Measurements from ENCODE around the gene SMIM8. TPM values are rescaled to one million over a fixed set of nuclear protein-coding genes. Genes with fewer than 3 reads are reported as not detected.

Gene SMIM8
- total and polyA plus RNA-seq, 2 experiments from 2014 or later = 11.4 to 23.5 TPM

DNA sequence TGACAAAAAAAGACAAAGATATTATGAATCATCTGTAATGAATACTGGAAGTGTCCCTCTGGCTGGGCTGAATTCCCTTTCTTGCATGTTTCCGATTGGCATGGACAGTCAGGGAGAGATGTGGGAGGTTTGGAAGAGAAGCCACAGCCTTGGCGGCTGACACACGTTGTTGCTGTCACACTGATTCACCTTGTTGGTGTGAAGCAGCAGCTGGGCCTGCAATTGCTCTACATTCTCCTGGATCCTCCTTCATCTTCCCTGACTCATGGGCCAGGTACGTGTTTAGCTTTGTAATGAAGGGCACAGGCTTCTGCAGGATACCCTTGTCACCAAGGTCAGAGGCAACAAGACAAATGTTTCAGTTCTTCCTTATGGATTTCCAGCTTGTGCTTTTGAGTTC, 13.4 kb upstream of the SMIM8 start (continued):
- TF ChIP-seq, protein P1, sequence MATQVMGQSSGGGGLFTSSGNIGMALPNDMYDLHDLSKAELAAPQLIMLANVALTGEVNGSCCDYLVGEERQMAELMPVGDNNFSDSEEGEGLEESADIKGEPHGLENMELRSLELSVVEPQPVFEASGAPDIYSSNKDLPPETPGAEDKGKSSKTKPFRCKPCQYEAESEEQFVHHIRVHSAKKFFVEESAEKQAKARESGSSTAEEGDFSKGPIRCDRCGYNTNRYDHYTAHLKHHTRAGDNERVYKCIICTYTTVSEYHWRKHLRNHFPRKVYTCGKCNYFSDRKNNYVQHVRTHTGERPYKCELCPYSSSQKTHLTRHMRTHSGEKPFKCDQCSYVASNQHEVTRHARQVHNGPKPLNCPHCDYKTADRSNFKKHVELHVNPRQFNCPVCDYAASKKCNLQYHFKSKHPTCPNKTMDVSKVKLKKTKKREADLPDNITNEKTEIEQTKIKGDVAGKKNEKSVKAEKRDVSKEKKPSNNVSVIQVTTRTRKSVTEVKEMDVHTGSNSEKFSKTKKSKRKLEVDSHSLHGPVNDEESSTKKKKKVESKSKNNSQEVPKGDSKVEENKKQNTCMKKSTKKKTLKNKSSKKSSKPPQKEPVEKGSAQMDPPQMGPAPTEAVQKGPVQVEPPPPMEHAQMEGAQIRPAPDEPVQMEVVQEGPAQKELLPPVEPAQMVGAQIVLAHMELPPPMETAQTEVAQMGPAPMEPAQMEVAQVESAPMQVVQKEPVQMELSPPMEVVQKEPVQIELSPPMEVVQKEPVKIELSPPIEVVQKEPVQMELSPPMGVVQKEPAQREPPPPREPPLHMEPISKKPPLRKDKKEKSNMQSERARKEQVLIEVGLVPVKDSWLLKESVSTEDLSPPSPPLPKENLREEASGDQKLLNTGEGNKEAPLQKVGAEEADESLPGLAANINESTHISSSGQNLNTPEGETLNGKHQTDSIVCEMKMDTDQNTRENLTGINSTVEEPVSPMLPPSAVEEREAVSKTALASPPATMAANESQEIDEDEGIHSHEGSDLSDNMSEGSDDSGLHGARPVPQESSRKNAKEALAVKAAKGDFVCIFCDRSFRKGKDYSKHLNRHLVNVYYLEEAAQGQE (IDR thresholded peaks at IDR 0.05; ENCODE audit: unreplicated experiment) = no peak
- no peak for TF ChIP-seq JUNB (IDR thresholded peaks at IDR 0.05; ENCODE audit: unreplicated experiment)

- Histone ChIP-seq H3K27me3 (ENCODE audit: insufficient read depth) (no peaks in the 10 kb centered on the region), H3K36me3 (ENCODE audit: insufficient read depth) (no peaks in the 10 kb centered on the region), H3K4me2 (no peak overlapping the region), H3K9me2 (ENCODE audit: insufficient read depth) (no peaks in the 10 kb centered on the region), H3K27ac (ENCODE audit: low read depth) (no peak overlapping the region), H2AFZ (no peak overlapping the region), H3K79me2 (replicated peaks; ENCODE audit: insufficient read depth) (no peaks in the 10 kb centered on the region), H4K20me1 (replicated peaks; ENCODE audit: insufficient read depth) (no peaks in the 10 kb centered on the region), H3K4me1 (ENCODE audit: insufficient read depth) (no peaks in the 10 kb centered on the region), H3F3A (replicated peaks; ENCODE audit: low read depth) (no peaks in the 10 kb centered on the region), H3K4me3 (no peak overlapping the region)
- no peaks in the 10 kb centered on the region for H3K9me3 Mint-ChIP-seq
- no peaks in the 10 kb centered on the region for H3K36me3 Mint-ChIP-seq (ENCODE audit: low read depth)
- peaks cover 1% of the 10 kb centered on the region for H3K27me3 Mint-ChIP-seq (ENCODE audit: insufficient read depth, low read depth, poor library complexity)
- TF ChIP-seq NANOG (IDR thresholded peaks at IDR 0.05; ENCODE audit: borderline replicate concordance) (no peak), CREB1 (CRISPR knock-in tag; IDR thresholded peaks at IDR 0.05; ENCODE audit: low read depth) (no peak), STAT1 (IDR thresholded peaks at IDR 0.05; ENCODE audit: unreplicated experiment) (no peak)
- TF ChIP-seq, protein P1 (IDR thresholded peaks at IDR 0.05; ENCODE audit: unreplicated experiment) = no peak
- TF ChIP-seq, protein P2, sequence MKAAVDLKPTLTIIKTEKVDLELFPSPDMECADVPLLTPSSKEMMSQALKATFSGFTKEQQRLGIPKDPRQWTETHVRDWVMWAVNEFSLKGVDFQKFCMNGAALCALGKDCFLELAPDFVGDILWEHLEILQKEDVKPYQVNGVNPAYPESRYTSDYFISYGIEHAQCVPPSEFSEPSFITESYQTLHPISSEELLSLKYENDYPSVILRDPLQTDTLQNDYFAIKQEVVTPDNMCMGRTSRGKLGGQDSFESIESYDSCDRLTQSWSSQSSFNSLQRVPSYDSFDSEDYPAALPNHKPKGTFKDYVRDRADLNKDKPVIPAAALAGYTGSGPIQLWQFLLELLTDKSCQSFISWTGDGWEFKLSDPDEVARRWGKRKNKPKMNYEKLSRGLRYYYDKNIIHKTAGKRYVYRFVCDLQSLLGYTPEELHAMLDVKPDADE (IDR thresholded peaks at IDR 0.05) = no peak
- DNase-seq (ENCODE audit: low spot score) (no peak), ATAC-seq (no peak)
- H3K4me1 Mint-ChIP-seq = no peaks in the 10 kb centered on the region
- no peak overlapping the region for H3K27ac Mint-ChIP-seq
- no peak overlapping the region for H3K4me3 Mint-ChIP-seq
Measured at GRCh38 chr6:87312860-87313259, 9.5 kb upstream of the SMIM8 start.

All from GM23338 (cell line).